Middle frontal gyrus (tissue), 1 donor: ENCODE results near the gene LCLAT1.
"Not testable (repeated sequence)": the region's sequence is repeated elsewhere in the genome, so short reads cannot be mapped to it uniquely, and the experiment has no call there.

Experiments used
- DNase-seq: peaks from one replicate; pipeline ENCODE4 v3.0.0-alpha.2; 2015; ENCODE audit warnings: low spot score; ENCODE audit errors: extremely low spot score

LCLAT1 gene

GRCh38 chr2:30639836-30640235 lies 192.8 kb downstream of the LCLAT1 start:
- DNase-seq = no peak

GRCh38 chr2:30641765-30642345 lies 194.8 kb downstream of the LCLAT1 start:
- DNase-seq = no peak

DNA sequence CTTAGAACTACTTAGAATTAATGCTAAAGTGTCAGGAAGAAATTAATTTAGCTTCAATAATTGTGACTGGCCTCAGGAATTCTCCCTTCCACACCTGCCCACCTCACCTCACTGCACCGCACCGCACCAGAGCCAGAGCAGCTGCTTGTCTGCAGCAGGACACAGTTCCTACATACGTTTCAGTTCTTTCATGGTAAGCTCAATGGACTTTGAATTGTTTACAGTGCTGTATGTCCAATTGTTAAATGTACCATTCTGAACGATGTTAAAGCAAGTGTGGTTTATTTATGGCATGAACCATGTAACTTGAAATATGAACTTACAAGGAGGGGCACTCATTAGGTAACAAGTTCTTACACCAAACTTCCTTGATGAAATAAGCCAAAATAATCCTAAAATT lies 196.0 kb downstream of the LCLAT1 start:
- DNase-seq = not testable (repeated sequence)

- DNase-seq = no peak
Measured at GRCh38 chr2:30643674-30644073, 196.6 kb downstream of the LCLAT1 start.

GRCh38 chr2:30645081-30645744 lies 198.2 kb downstream of the LCLAT1 start:
- DNase-seq = no peak

GRCh38 chr2:30645745-30646119 lies 198.7 kb downstream of the LCLAT1 start:
- no peak for DNase-seq

DNA sequence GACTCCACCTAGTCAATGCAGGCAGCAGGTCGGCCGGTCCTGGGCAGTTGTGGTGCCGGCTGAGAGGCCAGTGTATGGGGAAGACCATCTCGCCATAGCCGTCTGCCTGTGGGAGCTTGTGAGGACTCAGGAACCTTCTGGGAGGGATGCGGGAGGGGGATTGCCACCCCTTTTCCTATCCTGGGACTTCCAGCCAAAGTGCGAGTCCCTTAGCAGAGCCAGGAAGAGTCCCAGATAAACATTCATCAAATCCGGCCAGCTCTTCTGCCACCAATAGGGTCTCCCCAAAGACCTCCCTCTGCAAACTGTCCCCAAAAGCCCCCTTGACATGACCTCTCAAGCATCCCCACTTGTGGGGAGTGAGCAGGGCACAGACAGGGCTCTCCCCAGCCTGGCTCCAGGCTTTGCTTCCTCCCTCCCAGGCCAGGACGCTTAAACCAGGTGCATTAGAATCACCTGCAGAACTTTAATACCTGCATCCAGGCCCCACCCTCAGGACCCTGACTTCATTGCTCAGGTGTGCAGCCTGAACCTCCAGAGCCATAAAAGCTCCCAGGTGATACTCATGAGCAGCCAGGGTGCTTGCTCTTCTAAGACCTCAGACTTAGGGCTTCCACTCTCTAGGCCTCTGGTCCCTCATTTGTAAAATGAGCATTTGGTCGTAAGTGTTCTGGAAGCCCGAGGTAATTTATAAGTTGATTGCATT lies 200.9 kb downstream of the LCLAT1 start:
- no peak for DNase-seq

DNA sequence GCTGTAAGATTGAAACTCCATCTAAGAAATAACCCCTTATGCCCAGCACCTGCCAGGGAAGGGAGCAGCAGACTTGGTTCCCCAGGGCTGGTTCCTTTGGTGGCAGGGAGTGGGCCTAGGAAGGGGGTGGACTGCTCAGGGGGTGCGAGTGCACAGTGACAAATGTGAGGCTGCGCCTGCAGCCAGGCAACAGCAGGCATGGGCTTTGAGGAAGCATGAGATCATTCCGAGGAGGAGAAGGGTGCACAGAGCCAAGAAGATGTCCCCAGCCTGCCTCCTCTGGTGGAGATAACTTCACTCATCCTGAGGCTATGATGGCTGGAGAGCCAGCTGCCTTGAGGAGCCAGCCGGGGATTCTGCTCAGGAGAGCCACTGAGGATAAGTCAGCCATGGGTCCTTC lies 202.2 kb downstream of the LCLAT1 start:
- peak; percentile 17 for DNase-seq

- no peak for DNase-seq
Measured at GRCh38 chr2:30649828-30650227, 202.8 kb downstream of the LCLAT1 start.

- no peak for DNase-seq
Measured at GRCh38 chr2:30652271-30652915, 205.3 kb downstream of the LCLAT1 start.

DNA sequence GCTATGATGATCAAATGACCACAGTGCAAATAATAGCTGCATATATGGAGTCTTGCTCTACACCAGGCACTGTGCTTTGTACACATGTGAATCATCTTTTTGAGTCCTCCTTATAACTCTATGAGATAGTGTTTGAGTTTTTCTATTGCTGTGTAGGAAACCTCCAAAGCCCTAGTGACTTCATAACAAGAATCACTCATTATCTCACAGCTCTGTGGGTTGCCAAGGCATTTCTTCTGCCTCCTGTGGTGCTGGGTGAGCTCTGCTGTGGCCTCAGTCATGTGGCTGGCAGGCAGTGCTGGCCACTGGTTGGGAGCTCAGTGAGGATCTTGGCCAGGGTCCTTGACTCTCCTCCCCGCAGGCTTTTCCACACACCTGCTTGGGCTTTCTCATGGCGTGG lies 206.8 kb downstream of the LCLAT1 start:
- DNase-seq = no peak

- no peak for DNase-seq
Measured at GRCh38 chr2:30654404-30654803, 207.4 kb downstream of the LCLAT1 start.

- no peak for DNase-seq
Measured at GRCh38 chr2:30655211-30655610, 208.2 kb downstream of the LCLAT1 start.

DNA sequence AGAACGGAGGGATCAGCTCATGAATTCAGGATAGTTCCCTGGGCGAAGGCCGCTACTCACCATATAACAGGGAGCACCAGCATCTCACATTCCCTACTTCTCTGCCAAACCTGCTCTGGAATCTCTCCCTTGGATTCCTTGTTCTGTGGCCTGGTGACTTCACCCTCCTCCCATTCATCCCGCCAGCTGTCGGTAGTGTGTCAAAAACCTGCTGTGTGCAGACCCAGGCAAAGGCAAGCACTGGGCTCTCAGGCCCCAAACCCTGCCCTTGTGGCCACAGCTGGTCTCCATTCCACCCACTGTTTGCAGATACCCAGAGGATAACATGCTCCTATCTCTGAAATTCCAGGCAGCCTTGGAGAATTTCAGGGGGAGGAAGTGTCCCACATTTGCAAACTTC lies 208.6 kb downstream of the LCLAT1 start:
- no peak for DNase-seq

DNA sequence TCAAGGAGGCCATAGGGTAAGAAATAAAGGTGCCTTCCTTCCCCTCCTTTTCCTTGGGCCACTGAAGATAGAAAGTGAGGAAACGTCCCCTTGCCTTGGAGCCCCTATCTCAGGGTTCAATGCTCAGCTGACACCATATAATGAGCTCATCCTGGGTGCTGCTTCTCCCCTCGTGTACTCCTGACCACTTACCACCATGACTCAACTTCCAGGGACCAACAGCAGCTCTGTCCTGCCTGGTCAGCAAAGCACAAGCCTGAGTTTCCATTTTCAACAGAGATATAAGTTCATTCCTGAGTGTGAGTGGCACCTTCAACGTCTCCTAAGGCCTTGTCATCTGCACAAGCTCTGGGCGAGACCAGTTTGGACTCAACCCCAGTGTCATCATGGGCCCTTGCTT lies 209.0 kb downstream of the LCLAT1 start:
- DNase-seq = no peak

- no peak for DNase-seq
Measured at GRCh38 chr2:30661173-30662107, 214.4 kb downstream of the LCLAT1 start.

- no peak for DNase-seq
Measured at GRCh38 chr2:30662268-30663131, 215.5 kb downstream of the LCLAT1 start.

GRCh38 chr2:30663321-30663720 lies 216.3 kb downstream of the LCLAT1 start:
- no peak for DNase-seq

DNA sequence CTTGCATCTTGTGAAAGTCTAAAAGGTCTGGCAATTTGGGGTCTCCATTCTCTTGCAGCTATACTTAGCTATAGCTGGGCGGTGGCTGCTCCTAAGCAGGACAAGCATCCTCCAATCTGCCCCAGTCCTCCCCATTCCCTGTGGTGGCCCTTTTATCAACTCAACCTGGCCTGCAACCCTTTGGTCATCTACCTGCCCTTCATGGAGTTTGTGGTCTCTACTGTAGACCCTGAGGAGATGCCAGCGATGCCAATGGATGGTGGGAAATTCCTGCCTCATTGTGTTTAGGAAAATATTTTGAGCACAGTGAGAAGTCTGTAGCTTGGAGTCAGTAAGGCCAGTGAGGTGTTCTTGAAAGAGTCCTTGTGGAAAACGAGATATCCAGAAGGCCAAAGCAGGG lies 216.8 kb downstream of the LCLAT1 start:
- DNase-seq = no peak

DNA sequence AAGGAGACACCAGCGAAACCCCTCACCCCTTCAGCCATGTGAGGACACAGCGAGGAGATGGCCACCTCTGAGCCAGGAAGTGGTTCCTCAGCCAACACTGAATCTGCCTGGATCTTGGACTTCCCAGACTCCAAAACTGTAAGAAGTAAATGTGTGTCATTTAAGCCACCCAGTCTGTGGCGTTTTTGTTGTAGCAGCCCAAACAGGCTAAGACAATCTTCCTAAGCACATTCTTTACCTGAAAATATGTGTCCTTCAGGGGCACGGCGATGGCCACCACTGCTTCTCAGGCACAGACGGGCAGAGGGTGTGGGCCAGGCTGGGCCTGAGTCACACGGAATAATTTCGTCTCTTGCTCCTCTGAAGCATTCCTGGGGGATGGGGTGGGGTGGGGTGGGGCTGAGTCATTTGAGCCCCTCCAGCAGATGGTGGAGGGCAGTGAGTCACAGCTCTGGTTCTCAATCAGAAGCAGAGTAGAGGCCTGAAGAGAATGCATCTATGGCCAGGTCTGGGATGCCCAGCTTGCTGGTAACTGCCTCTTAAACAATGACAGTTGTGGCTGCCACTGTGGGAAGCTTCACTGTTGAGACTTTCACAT lies 217.8 kb downstream of the LCLAT1 start:
- DNase-seq = no peak
